SK-N-SH (cell line): ENCODE results near the gene FRMD5. TPM values are rescaled to one million over a fixed set of nuclear protein-coding genes. Genes with fewer than 3 reads are reported as not detected.

ENCODE experiments used
- CTCF ChIA-PET: fragments of 300-600, 350-600 bp; formaldehyde crosslinking; extraction: SDS; loops from one replicate; lab custom pipeline; 2021; lab: Yijun Ruan, JAX
- POLR2A ChIA-PET: fragments of 350-600 bp; sonication (Branson Sonifier 250); formaldehyde crosslinking; extraction: SDS; loops from one replicate; lab custom pipeline; 2020; ENCODE audit warnings: antibody characterized with exemption, inconsistent platforms; lab: Yijun Ruan, JAX
- DNase-seq: peaks from one replicate; pipeline ENCODE4 v3.0.0; 2012
- H2AFZ ChIP-seq: fragments of 200-600 bp; sonication (generic); 2 replicates; pipeline ENCODE4 v1.8.1; 2016; ENCODE audit warnings: antibody characterized with exemption, mild to moderate bottlenecking, low read depth
- H3F3A ChIP-seq: fragments of 200-600 bp; sonication (generic); replicated peaks from 2 replicates; pipeline ENCODE3; 2016; ENCODE audit warnings: antibody characterized with exemption, mild to moderate bottlenecking; ENCODE audit not compliant: insufficient read depth
- H3K27ac ChIP-seq, 2 experiments: fragments of 200-500 bp in 1 of 2; fragments of 200-600 bp in 1 of 2; sonication (Bioruptor generic) in 1 of 2; sonication (generic), shearing (Covaris generic) in 1 of 2; 2 replicates each; pipeline versions ENCODE4 v1.5.1 to v1.6.1; 2014 to 2016; ENCODE audit warnings: low read depth in 2 of 2, inconsistent platforms in 1 of 2, low read length in 1 of 2, mild to moderate bottlenecking in 1 of 2, mixed read lengths in 1 of 2
- H3K27me3 ChIP-seq: fragments of 200-600 bp; sonication (generic), shearing (Covaris generic); 2 replicates; pipeline ENCODE4 v1.6.1; 2016; ENCODE audit warnings: mixed run types; ENCODE audit not compliant: insufficient read depth
- H3K36me3 ChIP-seq, 2 experiments: fragments of 200-500 bp in 1 of 2; fragments of 200-600 bp in 1 of 2; sonication (Bioruptor generic) in 1 of 2; sonication (generic) in 1 of 2; replicated peaks in 1 of 2; 2 replicates each; pipeline versions ENCODE3 to v1.5.1; 2014 to 2016; ENCODE audit warnings: low read length in 1 of 2, mild to moderate bottlenecking in 1 of 2; ENCODE audit not compliant: insufficient read depth in 2 of 2, control insufficient read depth in 1 of 2
- H3K4me1 ChIP-seq, 2 experiments: fragments of 200-500 bp in 1 of 2; fragments of 200-600 bp in 1 of 2; sonication (Bioruptor generic) in 1 of 2; sonication (generic), shearing (Covaris generic) in 1 of 2; 2 replicates each; pipeline versions ENCODE4 v1.5.1 to v1.6.1; 2014 to 2016; ENCODE audit warnings: low read depth in 1 of 2, low read length in 1 of 2, mixed run types in 1 of 2; ENCODE audit not compliant: insufficient read depth in 2 of 2, control insufficient read depth in 1 of 2
- H3K4me2 ChIP-seq: fragments of 200-600 bp; sonication (generic), shearing (Covaris generic); 2 replicates; pipeline ENCODE4 v1.6.1; 2017; ENCODE audit warnings: mixed run types
- H3K4me3 ChIP-seq, 2 experiments: fragments of 200-500 bp in 1 of 2; fragments of 200-600 bp in 1 of 2; sonication (Bioruptor generic) in 1 of 2; sonication (generic), shearing (Covaris generic) in 1 of 2; 2 replicates each; pipeline versions ENCODE4 v1.5.1 to v1.8.1; 2014 to 2016; ENCODE audit warnings: low read depth in 2 of 2, inconsistent platforms in 1 of 2, low read length in 1 of 2, mild to moderate bottlenecking in 1 of 2, mixed read lengths in 1 of 2, moderate library complexity in 1 of 2
- H3K79me2 ChIP-seq: fragments of 200-600 bp; sonication (generic); 2 replicates; pipeline ENCODE4 v1.8.1; 2017; ENCODE audit warnings: mild to moderate bottlenecking; ENCODE audit not compliant: insufficient read depth
- H3K9ac ChIP-seq: fragments of 200-600 bp; sonication (generic); 2 replicates; pipeline ENCODE4 v1.6.1; 2017; ENCODE audit warnings: mixed run types
- H3K9me2 ChIP-seq: fragments of 200-600 bp; sonication (generic); 2 replicates; pipeline ENCODE4 v1.6.1; 2017; ENCODE audit warnings: mixed run types
- H3K9me3 ChIP-seq: fragments of 200-600 bp; sonication (generic); 2 replicates; pipeline ENCODE4 v1.6.1; 2017; ENCODE audit warnings: mixed run types, mild to moderate bottlenecking, moderate library complexity
- H4K20me1 ChIP-seq: fragments of 200-600 bp; sonication (generic); 2 replicates; pipeline ENCODE4 v1.6.1; 2017; ENCODE audit warnings: mild to moderate bottlenecking, mixed run types; ENCODE audit not compliant: insufficient read depth
- CHD2 ChIP-seq: fragments of 150-350 bp; IDR thresholded peaks from 2 replicates; pipeline ENCODE4 v1.6.1; 2018; ENCODE audit warnings: low read length; ENCODE audit not compliant: partially characterized antibody
- CTCF ChIP-seq: fragments of 200-600 bp; sonication (generic); IDR thresholded peaks from 2 replicates; pipeline ENCODE4 v1.6.1; 2017; ENCODE audit warnings: antibody characterized with exemption, mild to moderate bottlenecking, moderate library complexity
- EP300 ChIP-seq, 2 experiments: IDR thresholded peaks; 2 replicates each; pipeline versions ENCODE4 v1.4.0 to v1.6.1; 2012; ENCODE audit warnings: borderline replicate concordance in 1 of 2, low read depth in 1 of 2, low read length in 1 of 2
- FOSL2 ChIP-seq: IDR thresholded peaks from 2 replicates; pipeline ENCODE4 v1.4.0; 2012; ENCODE audit warnings: low read depth, mild to moderate bottlenecking, moderate library complexity, borderline replicate concordance
- FOXJ3 ChIP-seq: sonication (generic); formaldehyde crosslinking; IDR thresholded peaks from 2 replicates; pipeline ENCODE4 v1.5.1; 2020; ENCODE audit warnings: mild to moderate bottlenecking, missing genetic modification reagents
- FOXM1 ChIP-seq: IDR thresholded peaks from 2 replicates; pipeline ENCODE4 v1.4.0; 2012; ENCODE audit warnings: low read depth, mild to moderate bottlenecking
- JUND ChIP-seq: IDR thresholded peaks from 2 replicates; pipeline ENCODE4 v1.4.0; 2012
- MAX ChIP-seq: IDR thresholded peaks from 2 replicates; pipeline ENCODE4 v1.4.0; 2012; ENCODE audit warnings: low read depth
- MEF2A ChIP-seq: IDR thresholded peaks from 2 replicates; pipeline ENCODE4 v1.4.0; 2012; ENCODE audit warnings: low read depth, borderline replicate concordance
- NFIC ChIP-seq: IDR thresholded peaks from 2 replicates; pipeline ENCODE4 v1.4.0; 2012; ENCODE audit warnings: borderline replicate concordance
- NRF1 ChIP-seq: IDR thresholded peaks from 2 replicates; pipeline ENCODE4 v1.6.1; 2012; ENCODE audit warnings: low read depth, mild to moderate bottlenecking, low read length
- PBX3 ChIP-seq: IDR thresholded peaks from 2 replicates; pipeline ENCODE4; 2012
- POLR2AphosphoS5 ChIP-seq: IDR thresholded peaks from 2 replicates; pipeline ENCODE4 v1.6.1; 2012; ENCODE audit warnings: low read depth, low read length
- RAD21 ChIP-seq: IDR thresholded peaks from 2 replicates; pipeline ENCODE4 v1.6.1; 2012; ENCODE audit warnings: mild to moderate bottlenecking, low read length
- REST ChIP-seq: IDR thresholded peaks from 2 replicates; pipeline ENCODE4 v1.6.1; 2012; ENCODE audit warnings: mild to moderate bottlenecking, low read depth, low read length, moderate library complexity
- RFX5 ChIP-seq: IDR thresholded peaks from 2 replicates; pipeline ENCODE4 v1.6.1; 2012; ENCODE audit warnings: mild to moderate bottlenecking, improper control_type of control experiment, low read length
- RXRA ChIP-seq: IDR thresholded peaks from 2 replicates; pipeline ENCODE4 v1.4.0; 2012; ENCODE audit warnings: low read depth, mild to moderate bottlenecking, borderline replicate concordance
- SIN3A ChIP-seq: IDR thresholded peaks from 2 replicates; pipeline ENCODE4 v1.6.1; 2012; ENCODE audit warnings: low read depth, mild to moderate bottlenecking, low read length, moderate library complexity, borderline replicate concordance
- TAF1 ChIP-seq: IDR thresholded peaks from 2 replicates; pipeline ENCODE4 v1.6.1; 2012; ENCODE audit warnings: low read depth, mild to moderate bottlenecking, low read length, moderate library complexity, borderline replicate concordance
- TCF12 ChIP-seq: IDR thresholded peaks from 2 replicates; pipeline ENCODE4 v1.4.0; 2012
- TEAD4 ChIP-seq: IDR thresholded peaks from 2 replicates; pipeline ENCODE4 v1.4.0; 2012; ENCODE audit warnings: mild to moderate bottlenecking, borderline replicate concordance; ENCODE audit not compliant: insufficient read depth
- USF1 ChIP-seq: IDR thresholded peaks from 2 replicates; pipeline ENCODE4 v1.4.0; 2012; ENCODE audit warnings: low read depth, borderline replicate concordance
- WGBS: methylation state at CpG from one replicate; pipeline ENCODE4 v1.1.6; 2017; ENCODE audit warnings: low lambda C conversion rate; 5-methylcytosine and 5-hydroxymethylcytosine counted together
- polyA plus RNA-seq, 3 experiments: library from polyadenylated mRNA; depleted of rRNA; stranded (reverse); fragments of >200 nt; gene quantifications; 2 replicates each; pipeline ENCODE4 v1.2.3, GENCODE V29; 2012

The FRMD5 gene
- polyA plus RNA-seq, 1 of the 3 experiments (the other 2 are of a cell fraction), result 24.8 TPM

GRCh38 chr15:43877371-43877770, 317.7 kb downstream of the FRMD5 start:
- no peak overlapping the region for H3K27ac ChIP-seq

GRCh38 chr15:43876872-43877271, 318.2 kb downstream of the FRMD5 start:
- H2AFZ ChIP-seq, result no peak overlapping the region
- no peaks in the 10 kb centered on the region for H3K27me3 ChIP-seq
- TF ChIP-seq FOXJ3 (no peak), MAX (no peak), TAF1 (no peak), CTCF (no peak), FOXM1 (no peak), CHD2 (no peak), POLR2AphosphoS5 (no peak), MEF2A (no peak), USF1 (no peak), TCF12 (no peak), JUND (no peak), RAD21 (no peak), NRF1 (no peak), REST (no peak)
- peaks cover 0 to 3% of the 10 kb centered on the region in 2 experiments; a peak in 1 of 4 replicates for H3K4me1 ChIP-seq
- ChIA-PET POLR2A (no interaction called here), CTCF (interaction anchor here (1.6 to 1.9 kb wide), 2 partner anchors 27 to 189 kb away, joined by 5 to 6 read pairs; no protein-coding TSS in a partner anchor)
- H3K79me2 ChIP-seq, result no peaks in the 10 kb centered on the region
- H3K4me3 ChIP-seq, result no peak overlapping the region
- no peak overlapping the region for H3K27ac ChIP-seq
- peaks cover 7% of the 10 kb centered on the region for H3F3A ChIP-seq
- H3K9me2 ChIP-seq, result no peaks in the 10 kb centered on the region
- no peaks in the 10 kb centered on the region for H3K9me3 ChIP-seq
- DNase-seq, result no peak
- H3K36me3 ChIP-seq, result peaks cover 29 to 60% of the 10 kb centered on the region in 2 experiments
- H3K9ac ChIP-seq, result no peak overlapping the region
- H4K20me1 ChIP-seq, result no peaks in the 10 kb centered on the region
- 100% methylated on average over 3 of the region's 3 CpGs for WGBS
- no peak overlapping the region for H3K4me2 ChIP-seq

More at GRCh38 chr15:43877371-43877770, 317.7 kb downstream of the FRMD5 start:
- Histone ChIP-seq H3K9me2 (no peaks in the 10 kb centered on the region), H3K4me2 (no peak overlapping the region), H3K27me3 (no peaks in the 10 kb centered on the region), H3K4me3 (no peak overlapping the region), H3F3A (peaks cover 7% of the 10 kb centered on the region), H3K9me3 (no peaks in the 10 kb centered on the region), H4K20me1 (no peaks in the 10 kb centered on the region), H2AFZ (no peak overlapping the region), H3K36me3 (peaks cover 28 to 55% of the 10 kb centered on the region in 2 experiments), H3K4me1 (peaks cover 0 to 3% of the 10 kb centered on the region in 2 experiments; a peak in 1 of 4 replicates), H3K79me2 (no peaks in the 10 kb centered on the region), H3K9ac (no peak overlapping the region)
- ChIA-PET POLR2A (no interaction called here), CTCF (interaction anchor here (1.2 to 1.9 kb wide), 3 partner anchors 9 to 189 kb away, joined by 3 to 6 read pairs (median 5); no protein-coding TSS in a partner anchor)
- 90% methylated on average over 4 of the region's 4 CpGs for WGBS
- TF ChIP-seq TEAD4 (no peak), TAF1 (no peak), NFIC (no peak), FOXM1 (no peak), RFX5 (no peak), SIN3A (no peak), RXRA (no peak), TCF12 (no peak), FOSL2 (no peak), MEF2A (no peak), EP300 (IDR thresholded peaks at IDR 0.05; ENCODE audit: borderline replicate concordance in 1 of 2, low read depth in 1 of 2, low read length in 1 of 2) (no peak), PBX3 (no peak), JUND (no peak)
- no peak for DNase-seq
